ENCODE data around the gene GRM1.

DNA sequence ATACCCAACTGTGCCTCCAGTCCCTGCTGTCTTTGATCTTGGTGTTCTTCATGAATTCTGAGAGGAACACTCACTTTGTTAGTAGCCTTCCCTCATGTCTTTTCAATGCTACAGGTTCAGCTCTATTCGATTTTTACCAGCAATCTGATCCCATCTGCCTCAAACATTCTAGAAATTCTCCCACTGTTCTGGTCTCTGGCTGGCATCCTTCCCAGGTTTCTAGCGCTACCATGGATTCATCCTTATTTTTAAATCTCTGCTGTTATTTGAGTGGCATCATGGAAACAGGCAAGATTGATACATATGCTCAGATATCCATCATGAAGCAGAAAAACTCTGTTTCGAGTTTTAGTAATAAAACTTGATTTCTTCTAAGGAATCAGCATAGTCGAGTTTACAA lies 94.8 kb downstream of the GRM1 start:
- TF ChIP-seq POLR2A (IDR thresholded peaks at IDR 0.05) (no peak), POLR2AphosphoS5 (IDR thresholded peaks at IDR 0.05) (no peak)
- TF ChIP-seq, protein P1, sequence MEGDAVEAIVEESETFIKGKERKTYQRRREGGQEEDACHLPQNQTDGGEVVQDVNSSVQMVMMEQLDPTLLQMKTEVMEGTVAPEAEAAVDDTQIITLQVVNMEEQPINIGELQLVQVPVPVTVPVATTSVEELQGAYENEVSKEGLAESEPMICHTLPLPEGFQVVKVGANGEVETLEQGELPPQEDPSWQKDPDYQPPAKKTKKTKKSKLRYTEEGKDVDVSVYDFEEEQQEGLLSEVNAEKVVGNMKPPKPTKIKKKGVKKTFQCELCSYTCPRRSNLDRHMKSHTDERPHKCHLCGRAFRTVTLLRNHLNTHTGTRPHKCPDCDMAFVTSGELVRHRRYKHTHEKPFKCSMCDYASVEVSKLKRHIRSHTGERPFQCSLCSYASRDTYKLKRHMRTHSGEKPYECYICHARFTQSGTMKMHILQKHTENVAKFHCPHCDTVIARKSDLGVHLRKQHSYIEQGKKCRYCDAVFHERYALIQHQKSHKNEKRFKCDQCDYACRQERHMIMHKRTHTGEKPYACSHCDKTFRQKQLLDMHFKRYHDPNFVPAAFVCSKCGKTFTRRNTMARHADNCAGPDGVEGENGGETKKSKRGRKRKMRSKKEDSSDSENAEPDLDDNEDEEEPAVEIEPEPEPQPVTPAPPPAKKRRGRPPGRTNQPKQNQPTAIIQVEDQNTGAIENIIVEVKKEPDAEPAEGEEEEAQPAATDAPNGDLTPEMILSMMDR (IDR thresholded peaks at IDR 0.05), result no peak
